ENCODE data around the gene TRIM66.

DNA sequence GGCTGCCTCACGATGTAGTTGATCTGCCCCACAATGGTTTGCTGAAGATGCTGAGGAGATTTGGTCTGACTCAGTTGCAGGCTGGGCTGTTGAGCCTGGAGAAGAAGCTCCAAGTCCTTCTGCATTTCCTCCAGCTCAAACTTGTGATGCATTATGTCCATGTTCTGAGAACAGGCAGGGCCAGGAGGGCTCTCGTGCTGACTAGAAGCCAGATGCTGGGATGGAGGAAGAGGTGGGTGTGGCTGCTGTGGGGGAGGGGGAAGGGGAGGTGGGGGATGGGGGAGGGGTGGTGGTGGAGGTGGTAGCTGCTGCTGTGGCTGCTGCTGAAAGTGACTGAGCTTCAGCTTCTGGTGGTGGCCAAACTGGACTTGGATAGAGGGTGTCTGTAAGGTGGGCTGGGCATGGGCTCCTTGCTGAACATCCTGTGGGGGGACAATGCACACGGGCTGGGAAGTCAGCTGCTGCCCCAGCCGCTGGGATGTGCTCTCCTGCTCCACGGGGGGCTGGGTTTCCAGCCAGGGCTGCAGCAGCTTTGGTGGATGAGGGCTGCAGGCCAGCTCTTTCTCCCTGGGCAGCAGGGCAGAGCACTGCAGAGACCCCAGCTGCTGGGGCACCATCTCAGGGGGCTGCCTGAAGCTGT lies 42.1 kb downstream of the TRIM66 start:
- TF ChIP-seq, protein P1, sequence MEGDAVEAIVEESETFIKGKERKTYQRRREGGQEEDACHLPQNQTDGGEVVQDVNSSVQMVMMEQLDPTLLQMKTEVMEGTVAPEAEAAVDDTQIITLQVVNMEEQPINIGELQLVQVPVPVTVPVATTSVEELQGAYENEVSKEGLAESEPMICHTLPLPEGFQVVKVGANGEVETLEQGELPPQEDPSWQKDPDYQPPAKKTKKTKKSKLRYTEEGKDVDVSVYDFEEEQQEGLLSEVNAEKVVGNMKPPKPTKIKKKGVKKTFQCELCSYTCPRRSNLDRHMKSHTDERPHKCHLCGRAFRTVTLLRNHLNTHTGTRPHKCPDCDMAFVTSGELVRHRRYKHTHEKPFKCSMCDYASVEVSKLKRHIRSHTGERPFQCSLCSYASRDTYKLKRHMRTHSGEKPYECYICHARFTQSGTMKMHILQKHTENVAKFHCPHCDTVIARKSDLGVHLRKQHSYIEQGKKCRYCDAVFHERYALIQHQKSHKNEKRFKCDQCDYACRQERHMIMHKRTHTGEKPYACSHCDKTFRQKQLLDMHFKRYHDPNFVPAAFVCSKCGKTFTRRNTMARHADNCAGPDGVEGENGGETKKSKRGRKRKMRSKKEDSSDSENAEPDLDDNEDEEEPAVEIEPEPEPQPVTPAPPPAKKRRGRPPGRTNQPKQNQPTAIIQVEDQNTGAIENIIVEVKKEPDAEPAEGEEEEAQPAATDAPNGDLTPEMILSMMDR (conservative IDR thresholded peaks at IDR 0.05 in 1 of 2, IDR thresholded peaks at IDR 0.05 in 1 of 2; ENCODE audit: low read depth in 1 of 2, low read length in 2 of 2) = no peak
- TF ChIP-seq EZH2 (IDR thresholded peaks at IDR 0.05; ENCODE audit: low read length, missing control alignments) = no peak

Measured in fibroblast of lung (primary cell).